ENCODE results near the gene ASNSD1.

GRCh38 chr2:189639007-189639609 lies 22.2 kb upstream of the ASNSD1 start:
- TF ChIP-seq POLR2AphosphoS5 (IDR thresholded peaks at IDR 0.05), result no peak
- no peak for TF ChIP-seq CTCF (IDR thresholded peaks at IDR 0.05 in 8 of 11, conservative IDR thresholded peaks at IDR 0.05 in 3 of 11)
- TF ChIP-seq POLR2A (IDR thresholded peaks at IDR 0.05), result no peak

Measured in spleen (tissue), 7 donors.